Fibroblast of lung (primary cell): ENCODE results near the gene PLCH2. TPM values are rescaled to one million over a fixed set of nuclear protein-coding genes. Genes with fewer than 3 reads are reported as not detected.

ENCODE experiments used
- DNase-seq, 2 donors: peaks; one replicate each; pipeline versions ENCODE4 v3.0.0 to v3.0.0-alpha.2; 2010; ENCODE audit warnings: low read depth in 2 of 2
- H2AFZ ChIP-seq: 2 replicates; pipeline ENCODE4 v1.5.1; 2012; ENCODE audit warnings: low read length, control low read depth, inconsistent platforms
- H3K27ac ChIP-seq: 2 replicates; pipeline ENCODE4 v1.5.1; 2011; ENCODE audit warnings: low read length, control low read depth; ENCODE audit not compliant: insufficient read depth
- H3K27me3 ChIP-seq: 2 replicates; pipeline ENCODE4 v1.5.1; 2011; ENCODE audit warnings: mild to moderate bottlenecking, low read length; ENCODE audit not compliant: control insufficient read depth, insufficient read depth
- H3K36me3 ChIP-seq: 2 replicates; pipeline ENCODE4 v1.5.1; 2011; ENCODE audit warnings: low read length; ENCODE audit not compliant: control insufficient read depth, insufficient read depth
- H3K4me1 ChIP-seq: 2 replicates; pipeline ENCODE4 v1.5.1; 2011; ENCODE audit warnings: low read length; ENCODE audit not compliant: control insufficient read depth, insufficient read depth; ENCODE audit errors: extremely low read depth
- H3K4me2 ChIP-seq: 2 replicates; pipeline ENCODE4 v1.5.1; 2011; ENCODE audit warnings: low read length, control low read depth; ENCODE audit not compliant: insufficient read depth; ENCODE audit errors: extremely low read depth
- H3K4me3 ChIP-seq, 4 experiments: fragments of 200-600 bp in 1 of 4; sonication (generic) in 1 of 4; replicated peaks in 1 of 4; 2 replicates each; pipeline ENCODE4 v1.5.1; 2011 to 2016; ENCODE audit warnings: low read length in 4 of 4, low read depth in 3 of 4, mild to moderate bottlenecking in 3 of 4, control low read depth in 2 of 4, inconsistent platforms in 1 of 4, mixed read lengths in 1 of 4; ENCODE audit not compliant: insufficient read depth in 1 of 4; ENCODE audit errors: control extremely low read depth in 1 of 4
- H3K79me2 ChIP-seq: 2 replicates; pipeline ENCODE4 v1.5.1; 2012; ENCODE audit warnings: mild to moderate bottlenecking, low read length, inconsistent platforms; ENCODE audit not compliant: control insufficient read depth, insufficient read depth
- H3K9ac ChIP-seq: 2 replicates; pipeline ENCODE4 v1.5.1; 2011; ENCODE audit warnings: mild to moderate bottlenecking, low read length, control low read depth; ENCODE audit not compliant: insufficient read depth
- H3K9me3 ChIP-seq: 2 replicates; pipeline ENCODE4 v1.5.1; 2012; ENCODE audit warnings: low read depth, low read length; ENCODE audit not compliant: control insufficient read depth, insufficient read depth
- H4K20me1 ChIP-seq: 2 replicates; pipeline ENCODE4 v1.5.1; 2011; ENCODE audit warnings: low read length; ENCODE audit not compliant: control insufficient read depth, insufficient read depth; ENCODE audit errors: extremely low read depth
- CTCF ChIP-seq, 2 donors: IDR thresholded peaks in 1 of 2; conservative IDR thresholded peaks in 1 of 2; 1 replicate in 1 of 2; 2 replicates in 1 of 2; pipeline ENCODE4 v1.5.1; 2011 to 2012; ENCODE audit warnings: low read length in 2 of 2, control low read depth in 1 of 2, inconsistent platforms in 1 of 2, low read depth in 1 of 2, mild to moderate bottlenecking in 1 of 2
- EZH2 ChIP-seq: IDR thresholded peaks from 2 replicates; pipeline ENCODE4 v1.5.1; 2012; ENCODE audit warnings: low read length, control low read depth, mild to moderate bottlenecking; ENCODE audit errors: missing control alignments
- polyA plus RNA-seq, 2 donors: library from polyadenylated mRNA; depleted of rRNA in 1 of 2; stranded (reverse) in 1 of 2; unstranded in 1 of 2; fragments of >200 nt; gene quantifications; 2 replicates each; pipeline ENCODE4 v1.2.1, GENCODE V29; 2011 to 2012; ENCODE audit warnings: missing spikeins in 1 of 2
- total RNA-seq: library from RNA; depleted of rRNA; stranded (reverse); fragments of >200 nt; gene quantifications from 2 replicates; pipeline ENCODE4 v1.2.1, GENCODE V29; 2014

Gene PLCH2
- total and polyA plus RNA-seq, 2 donors (not counting 1 experiment from before 2014, with no cell fraction given), result 0.02 to 0.17 TPM

DNA sequence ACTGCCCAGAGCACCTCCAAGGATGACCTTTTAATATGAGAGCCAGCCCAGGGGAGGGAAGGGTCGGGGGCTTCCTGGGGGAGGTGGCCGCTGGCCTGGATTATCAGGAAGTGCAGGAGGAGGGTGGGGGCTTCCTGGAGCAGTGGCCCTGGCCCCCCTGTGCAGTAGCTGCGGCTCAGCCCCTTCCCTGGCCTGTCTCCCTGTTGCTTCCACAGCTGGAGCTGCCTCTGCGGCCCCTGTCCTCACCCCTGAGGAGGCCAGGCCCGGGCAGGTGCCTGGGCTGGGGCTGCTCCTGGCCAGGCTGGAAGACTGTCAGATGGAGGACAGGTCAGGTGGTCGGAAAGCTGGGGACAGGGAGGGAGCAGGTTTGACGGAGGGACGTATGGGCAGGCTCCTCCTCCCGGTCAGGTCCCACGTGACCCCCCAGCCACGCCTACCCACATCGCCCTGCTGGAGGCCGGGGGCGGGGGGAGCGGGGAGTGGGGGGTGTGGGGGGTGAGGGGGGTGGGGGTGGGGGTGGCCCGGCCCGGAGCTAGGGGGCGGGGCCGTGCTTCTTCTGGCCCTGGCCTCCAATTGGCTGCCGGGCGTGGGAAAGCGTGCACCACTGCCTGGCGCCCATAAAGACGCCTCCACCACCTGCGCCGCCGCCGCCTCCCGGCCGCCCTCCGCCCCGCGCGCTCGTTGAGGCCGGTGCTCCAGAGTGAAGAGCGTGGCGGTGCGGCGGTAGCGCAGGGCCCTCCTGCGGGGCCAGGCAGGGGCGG, 69.8 kb downstream of the PLCH2 start:
- Histone ChIP-seq H3K27ac (no peak overlapping the region), H4K20me1 (no peaks in the 10 kb centered on the region), H3K27me3 (no peaks in the 10 kb centered on the region), H3K9ac (peak overlapping the region; percentile 60), H3K4me2 (peak overlapping the region; percentile 81), H3K4me3 (peak overlapping the region in 3 of 4 experiments; percentile 22 to 63 (median 57)), H3K9me3 (no peaks in the 10 kb centered on the region), H3K4me1 (peaks cover 14% of the 10 kb centered on the region), H3K36me3 (no peaks in the 10 kb centered on the region), H2AFZ (no peak overlapping the region), H3K79me2 (no peaks in the 10 kb centered on the region)
- TF ChIP-seq CTCF (conservative IDR thresholded peaks at IDR 0.05 in 1 of 2, IDR thresholded peaks at IDR 0.05 in 1 of 2; ENCODE audit: low read depth in 1 of 2, low read length in 2 of 2) (no peak), EZH2 (no peak)
- peak; percentile 61 to 66 for DNase-seq

DNA sequence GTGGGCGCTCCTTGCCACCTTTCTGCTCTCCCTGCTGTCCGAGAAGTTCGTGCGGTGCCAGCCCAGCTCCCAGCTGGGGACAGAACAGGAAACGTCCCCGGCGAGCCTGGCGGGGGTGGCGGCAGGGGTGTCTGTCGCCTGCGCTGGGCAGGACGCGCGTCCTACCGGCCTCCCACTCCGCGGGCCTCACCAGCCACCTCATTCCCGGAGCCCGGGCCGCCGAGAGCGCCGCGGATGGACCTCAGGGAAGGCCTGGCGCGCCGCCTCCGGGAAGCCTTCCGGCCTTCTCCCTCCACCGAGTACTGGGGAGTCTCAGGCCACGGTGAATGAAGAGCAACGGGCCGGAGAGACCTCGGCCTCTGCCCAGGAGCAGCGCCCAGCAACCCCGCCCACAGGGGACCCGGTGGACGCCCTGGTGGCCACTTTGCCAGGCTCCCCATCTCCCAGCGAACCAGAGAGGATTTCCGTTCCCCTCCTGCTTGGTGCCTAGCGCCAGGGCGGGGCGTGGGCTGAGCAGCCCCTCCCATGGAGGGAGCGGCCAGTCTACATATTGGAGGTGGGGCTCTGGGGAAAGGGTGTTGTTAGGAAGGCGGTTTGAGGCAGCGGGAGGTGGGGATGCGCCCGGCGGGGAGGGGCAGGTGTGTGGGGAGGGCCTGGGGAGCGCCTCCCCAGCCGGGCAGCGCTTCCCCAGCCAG, 70.6 kb downstream of the PLCH2 start:
- Histone ChIP-seq H2AFZ (peak overlapping the region; percentile 35), H3K79me2 (no peaks in the 10 kb centered on the region), H3K4me1 (peaks cover 14% of the 10 kb centered on the region), H3K9me3 (no peaks in the 10 kb centered on the region), H4K20me1 (no peaks in the 10 kb centered on the region), H3K27me3 (no peaks in the 10 kb centered on the region), H3K36me3 (no peaks in the 10 kb centered on the region), H3K27ac (peak overlapping the region; percentile 25), H3K4me2 (peak overlapping the region; percentile 81), H3K9ac (peak overlapping the region; percentile 60), H3K4me3 (peak overlapping the region; percentile 22 to 63 (median 53))
- peak; percentile 65 to 70 for DNase-seq
- TF ChIP-seq EZH2 (no peak), CTCF (conservative IDR thresholded peaks at IDR 0.05 in 1 of 2, IDR thresholded peaks at IDR 0.05 in 1 of 2; ENCODE audit: low read depth in 1 of 2, low read length in 2 of 2) (no peak)
